ENCODE data around the gene LEKR1. TPM values are rescaled to one million over a fixed set of nuclear protein-coding genes. Genes with fewer than 3 reads are reported as not detected.

The LEKR1 gene
- total and polyA plus RNA-seq, 2 of the 13 experiments (the other 11 are each of a cell fraction or from before 2014, with no cell fraction given): 0.49 to 1.5 TPM

- TF ChIP-seq BRF2 (CRISPR knock-in tag; IDR thresholded peaks at IDR 0.05) (no peak), ZNF883 (CRISPR knock-in tag; IDR thresholded peaks at IDR 0.05; ENCODE audit: not compliant biosample characterization) (no peak), GMEB1 (CRISPR knock-in tag; IDR thresholded peaks at IDR 0.05; ENCODE audit: borderline replicate concordance) (no peak), ZGPAT (CRISPR knock-in tag; IDR thresholded peaks at IDR 0.05) (no peak), ZNF160 (CRISPR knock-in tag; IDR thresholded peaks at IDR 0.05) (no peak), FOXK2 (IDR thresholded peaks at IDR 0.05) (no peak), ZBTB14 (CRISPR knock-in tag; IDR thresholded peaks at IDR 0.05) (no peak), RCOR2 (CRISPR knock-in tag; IDR thresholded peaks at IDR 0.05) (no peak), CSRNP1 (CRISPR knock-in tag; IDR thresholded peaks at IDR 0.05) (no peak), ZNF331 (CRISPR knock-in tag; IDR thresholded peaks at IDR 0.05) (no peak), ZNF552 (CRISPR knock-in tag; IDR thresholded peaks at IDR 0.05; ENCODE audit: borderline replicate concordance) (no peak)
These were observed 41.0 kb downstream of the LEKR1 start (continued) for GRCh38 chr3:156867174-156867573.
